ENCODE measurements around the gene ENPP1.

- TF ChIP-seq RARB (CRISPR knock-in tag; IDR thresholded peaks at IDR 0.05) = no peak
- TF ChIP-seq ARNTL (CRISPR knock-in tag; IDR thresholded peaks at IDR 0.05; ENCODE audit: borderline replicate concordance, low read depth) = no peak
- TF ChIP-seq ZNF70 (CRISPR knock-in tag; IDR thresholded peaks at IDR 0.05) = no peak
- no peak for TF ChIP-seq ZFP3 (CRISPR knock-in tag; IDR thresholded peaks at IDR 0.05)
- TF ChIP-seq SNAI2 (CRISPR knock-in tag; IDR thresholded peaks at IDR 0.05) = no peak
- TF ChIP-seq ZFP30 (CRISPR knock-in tag; IDR thresholded peaks at IDR 0.05) = no peak
- TF ChIP-seq GLIS3 (CRISPR knock-in tag; IDR thresholded peaks at IDR 0.05) = no peak
- no peak for TF ChIP-seq PATZ1 (CRISPR knock-in tag; IDR thresholded peaks at IDR 0.05; ENCODE audit: borderline replicate concordance)
- no peak for TF ChIP-seq ISL1 (CRISPR knock-in tag; IDR thresholded peaks at IDR 0.05)
- no peak for TF ChIP-seq POU6F1 (CRISPR knock-in tag; IDR thresholded peaks at IDR 0.05; ENCODE audit: borderline replicate concordance, low read depth)
- no peak for TF ChIP-seq OSR1 (CRISPR knock-in tag; IDR thresholded peaks at IDR 0.05)
- TF ChIP-seq ZC3H10 (CRISPR knock-in tag; IDR thresholded peaks at IDR 0.05) = no peak
- TF ChIP-seq ZNF8 (CRISPR knock-in tag; IDR thresholded peaks at IDR 0.05) = no peak
Measured at GRCh38 chr6:131807644-131808459, at the start of gene ENPP1.

Data from SK-N-SH treated with all-trans-retinoic acid at 6 μM for 48 hours (cell line).